Gastrocnemius medialis (tissue), 4 donors: ENCODE results near the gene BBOX1. TPM values are rescaled to one million over a fixed set of nuclear protein-coding genes. Genes with fewer than 3 reads are reported as not detected.
"Not testable (repeated sequence)": the region's sequence is repeated elsewhere in the genome, so short reads cannot be mapped to it uniquely, and the experiment has no call there.

Source experiments
- ATAC-seq, 2 donors: fragments of 150-250 bp; one replicate each; pipeline ENCODE4 v1.9.1; 2016
- DNase-seq, 2 donors: peaks; one replicate each; pipeline ENCODE4 v3.0.0-alpha.2; 2019
- H3K27ac ChIP-seq, 4 donors: fragments of 200-600 bp; sonication (generic); 1 replicate in 1 of 4; 2 replicates in 3 of 4; pipeline ENCODE4 v1.5.1; 2016 to 2018; ENCODE audit warnings: mild to moderate bottlenecking in 2 of 4, moderate library complexity in 1 of 4
- H3K27me3 ChIP-seq, 3 donors: fragments of 200-600 bp; sonication (generic) in 2 of 3; 1 replicate in 1 of 3; 2 replicates in 2 of 3; pipeline versions ENCODE4 v1.5.1 to v1.6.0; 2016 to 2019; ENCODE audit warnings: mild to moderate bottlenecking in 1 of 3, moderate library complexity in 1 of 3
- H3K36me3 ChIP-seq, 2 donors: fragments of 200-600 bp; sonication (generic) in 1 of 2; one replicate each; pipeline ENCODE4 v1.5.1; 2017 to 2018
- H3K4me1 ChIP-seq, 2 donors: fragments of 200-600 bp; sonication (generic) in 1 of 2; one replicate each; pipeline ENCODE4 v1.5.1; 2016 to 2017; ENCODE audit warnings: mild to moderate bottlenecking in 2 of 2
- H3K4me3 ChIP-seq, 4 donors: fragments of 200-600 bp; sonication (generic) in 3 of 4; 1 replicate in 1 of 4; 2 replicates in 3 of 4; pipeline ENCODE4 v1.5.1; 2016 to 2019; ENCODE audit warnings: mild to moderate bottlenecking in 2 of 4
- H3K9me3 ChIP-seq, 3 donors: fragments of 200-600 bp; sonication (generic) in 2 of 3; 1 replicate in 1 of 3; 2 replicates in 2 of 3; pipeline ENCODE4 v1.5.1; 2016 to 2019
- POLR2A ChIP-seq, 2 donors: fragments of 450-650 bp; IDR thresholded peaks; one replicate each; pipeline ENCODE4 v1.6.1; 2017; ENCODE audit warnings: antibody characterized with exemption in 2 of 2, mild to moderate bottlenecking in 2 of 2, moderate library complexity in 2 of 2
- in situ Hi-C, 4 donors: fragments of 200-750 bp; cut with MboI; loops; one replicate each; pipeline versions ENCODE4 v1.15.0 to v1.8.0; 2017; ENCODE audit warnings: low sequenced_read_pairs in 4 of 4
- intact Hi-C: fragments of 100-400 bp; cut with DNase I; formaldehyde crosslinking; loops from one replicate; pipeline ENCODE4 v1.15.1; 2023; ENCODE audit warnings: low total_unique reads
- total RNA-seq, 4 donors: library from RNA; depleted of rRNA; stranded (reverse); fragments of >200 nt; gene quantifications; one replicate each; pipeline versions ENCODE4 v1.1.0 to v1.2.3, GENCODE V29; 2016
- TF ChIP-seq, protein P1 (sequence below), 5 experiments: fragments of 450-650 bp in 3 of 5; fragments of 200-600 bp in 2 of 5; sonication (generic) in 2 of 5; IDR thresholded peaks in 4 of 5; conservative IDR thresholded peaks in 1 of 5; 1 replicate in 4 of 5; 2 replicates in 1 of 5; pipeline ENCODE4 v1.5.1; 2016 to 2019; ENCODE audit warnings: antibody characterized with exemption in 5 of 5, mild to moderate bottlenecking in 3 of 5, moderate library complexity in 3 of 5

The BBOX1 gene
- total RNA-seq, 4 donors from 2014 or later: 0.25 to 10.2 (median 0.65) TPM; not detected in 1

DNA sequence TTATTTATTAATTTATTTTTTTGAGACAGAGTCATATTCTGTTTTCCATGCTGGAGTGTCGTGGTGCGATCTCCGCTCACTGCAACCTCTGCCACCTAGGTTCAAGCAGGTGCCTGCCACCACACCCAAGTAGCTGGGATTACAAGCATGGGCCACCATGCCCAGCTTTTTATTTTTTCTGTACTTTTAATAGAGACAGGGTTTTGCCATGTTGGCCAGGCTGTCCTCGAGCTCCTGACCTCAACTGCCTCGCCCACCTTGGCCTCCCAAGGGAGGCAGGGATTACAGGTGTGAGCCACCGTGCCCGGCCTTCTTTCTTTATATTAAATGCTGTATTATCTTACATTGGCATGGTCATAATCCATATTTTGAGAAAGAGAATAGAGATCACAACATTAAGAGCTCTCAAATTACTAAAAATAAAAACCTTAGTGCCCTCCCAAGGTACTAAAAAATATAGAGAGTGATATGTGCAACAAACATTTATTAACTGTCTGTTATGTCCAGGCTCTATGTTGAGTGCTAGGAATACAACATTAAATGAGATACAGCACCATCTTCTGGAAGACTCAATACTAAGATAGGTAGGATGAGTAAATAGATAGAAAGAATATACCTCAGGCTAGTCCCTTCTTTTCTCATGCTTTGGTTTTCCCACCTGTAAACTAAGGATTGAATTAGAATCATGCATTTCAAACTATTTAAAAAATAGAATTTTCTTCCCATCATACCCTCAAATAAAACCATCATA is 84.1 kb downstream of the BBOX1 start:
- TF ChIP-seq POLR2A (IDR thresholded peaks at IDR 0.05): no peak
- TF ChIP-seq, protein P1, sequence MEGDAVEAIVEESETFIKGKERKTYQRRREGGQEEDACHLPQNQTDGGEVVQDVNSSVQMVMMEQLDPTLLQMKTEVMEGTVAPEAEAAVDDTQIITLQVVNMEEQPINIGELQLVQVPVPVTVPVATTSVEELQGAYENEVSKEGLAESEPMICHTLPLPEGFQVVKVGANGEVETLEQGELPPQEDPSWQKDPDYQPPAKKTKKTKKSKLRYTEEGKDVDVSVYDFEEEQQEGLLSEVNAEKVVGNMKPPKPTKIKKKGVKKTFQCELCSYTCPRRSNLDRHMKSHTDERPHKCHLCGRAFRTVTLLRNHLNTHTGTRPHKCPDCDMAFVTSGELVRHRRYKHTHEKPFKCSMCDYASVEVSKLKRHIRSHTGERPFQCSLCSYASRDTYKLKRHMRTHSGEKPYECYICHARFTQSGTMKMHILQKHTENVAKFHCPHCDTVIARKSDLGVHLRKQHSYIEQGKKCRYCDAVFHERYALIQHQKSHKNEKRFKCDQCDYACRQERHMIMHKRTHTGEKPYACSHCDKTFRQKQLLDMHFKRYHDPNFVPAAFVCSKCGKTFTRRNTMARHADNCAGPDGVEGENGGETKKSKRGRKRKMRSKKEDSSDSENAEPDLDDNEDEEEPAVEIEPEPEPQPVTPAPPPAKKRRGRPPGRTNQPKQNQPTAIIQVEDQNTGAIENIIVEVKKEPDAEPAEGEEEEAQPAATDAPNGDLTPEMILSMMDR (IDR thresholded peaks at IDR 0.05 in 4 of 5, conservative IDR thresholded peaks at IDR 0.05 in 1 of 5): no peak
- intact Hi-C loops: loop anchor here (2.0 kb wide), 1 partner anchor 370 kb away; no protein-coding TSS in a partner anchor
- Histone ChIP-seq H3K36me3 (no peaks in the 10 kb centered on the region), H3K9me3 (no peaks in the 10 kb centered on the region), H3K4me1 (no peaks in the 10 kb centered on the region), H3K27me3 (no peaks in the 10 kb centered on the region), H3K27ac (no peak overlapping the region), H3K4me3 (no peak overlapping the region)
- DNase-seq (no peak), ATAC-seq (no peak)
- in situ Hi-C loops: loop anchor here in 2 of 4 donors (5.0 to 25.0 kb wide), 3 partner anchors 367 to 837 kb away; no protein-coding TSS in a partner anchor

DNA sequence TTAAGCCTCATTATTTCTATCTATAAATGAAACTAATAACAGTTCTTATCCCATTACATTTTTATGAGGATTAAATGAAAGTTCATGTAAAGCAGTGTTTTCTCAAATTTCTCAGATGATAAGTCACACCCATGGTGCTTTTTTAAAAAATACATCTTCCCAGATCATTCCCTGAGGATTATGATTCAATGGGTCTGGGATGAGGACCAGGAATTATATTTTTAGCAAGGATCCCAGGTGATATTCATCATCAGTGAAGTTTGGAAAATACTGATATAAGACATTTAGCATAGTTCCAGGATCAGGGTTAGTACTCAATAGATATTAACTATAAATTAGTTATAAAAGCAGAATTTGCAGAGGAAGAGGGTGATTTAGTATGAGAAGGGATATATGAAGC is 89.1 kb downstream of the BBOX1 start:
- no peak for DNase-seq
- H3K4me1 ChIP-seq: no peaks in the 10 kb centered on the region
- TF ChIP-seq POLR2A (IDR thresholded peaks at IDR 0.05): no peak
- TF ChIP-seq, protein P1 (IDR thresholded peaks at IDR 0.05 in 4 of 5, conservative IDR thresholded peaks at IDR 0.05 in 1 of 5): no peak
- no peaks in the 10 kb centered on the region for H3K9me3 ChIP-seq
- in situ Hi-C loops (loop anchor here in 1 of 4 donors (10.0 to 25.0 kb wide), 2 partner anchors 375 to 842 kb away; no protein-coding TSS in a partner anchor), intact Hi-C loops (no loop called here)
- no peak for ATAC-seq
- H3K27ac ChIP-seq: no peak overlapping the region
- no peak overlapping the region for H3K4me3 ChIP-seq
- no peaks in the 10 kb centered on the region for H3K36me3 ChIP-seq
- no peaks in the 10 kb centered on the region for H3K27me3 ChIP-seq

- in situ Hi-C loops (loop anchor here in 1 of 4 donors (25.0 kb wide), 1 partner anchor 844 kb away; no protein-coding TSS in a partner anchor), intact Hi-C loops (no loop called here)
- Histone ChIP-seq H3K36me3 (no peaks in the 10 kb centered on the region), H3K27ac (no peak overlapping the region), H3K4me3 (no peak overlapping the region), H3K4me1 (no peaks in the 10 kb centered on the region), H3K9me3 (no peaks in the 10 kb centered on the region), H3K27me3 (no peaks in the 10 kb centered on the region)
- DNase-seq: no peak
- no peak for ATAC-seq
- no peak for TF ChIP-seq POLR2A (IDR thresholded peaks at IDR 0.05)
- TF ChIP-seq, protein P1 (IDR thresholded peaks at IDR 0.05 in 4 of 5, conservative IDR thresholded peaks at IDR 0.05 in 1 of 5): no peak
These were observed 90.2 kb downstream of the BBOX1 start for GRCh38 chr11:27130806-27131205.

DNA sequence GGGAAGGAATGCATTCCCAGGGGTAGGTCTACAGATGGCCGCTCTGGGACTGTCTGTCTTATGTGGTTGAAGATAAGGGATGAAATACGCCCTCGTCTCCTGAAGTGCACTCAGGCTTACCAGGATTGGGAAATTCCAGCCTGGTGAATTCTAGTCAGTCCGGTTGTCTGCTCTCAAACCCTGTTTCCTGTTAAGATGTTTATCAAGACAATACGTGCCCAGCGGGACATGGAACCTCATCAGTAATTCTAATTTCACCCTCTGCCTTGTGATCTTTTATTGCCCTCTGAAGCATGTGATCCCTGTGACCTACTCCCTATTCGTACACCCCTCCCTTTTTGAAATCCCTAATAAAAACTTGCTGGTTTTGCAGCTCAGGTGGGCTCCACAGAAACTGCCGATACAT is 95.3 kb downstream of the BBOX1 start:
- in situ Hi-C loops: loop anchor here in 1 of 4 donors (25.0 kb wide), 1 partner anchor 849 kb away; no protein-coding TSS in a partner anchor
- H3K27me3 ChIP-seq, DNase-seq, ATAC-seq, H3K4me3 ChIP-seq, H3K4me1 ChIP-seq, H3K27ac ChIP-seq, intact Hi-C loops, H3K9me3 ChIP-seq, H3K36me3 ChIP-seq: not testable (repeated sequence)

DNA sequence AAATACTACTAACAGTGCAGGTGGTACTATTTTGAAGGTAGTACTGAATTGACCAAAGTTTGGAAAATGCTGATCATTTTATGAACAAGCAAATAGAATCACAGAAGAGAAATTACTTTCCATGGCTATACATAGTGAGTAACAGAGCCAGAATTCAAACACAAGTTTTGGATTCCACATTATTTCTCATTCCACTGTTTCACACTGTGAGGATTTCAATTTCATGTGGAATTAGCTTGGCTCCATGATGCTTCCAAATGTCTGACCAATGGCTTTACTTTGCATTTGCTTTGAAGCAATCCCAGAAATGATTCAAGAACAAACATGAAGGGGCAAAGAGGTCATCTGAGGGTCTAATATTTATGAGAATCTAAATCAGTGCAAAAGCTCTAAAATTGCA is 98.1 kb downstream of the BBOX1 start:
- no peak for TF ChIP-seq POLR2A (IDR thresholded peaks at IDR 0.05)
- TF ChIP-seq, protein P1 (IDR thresholded peaks at IDR 0.05 in 4 of 5, conservative IDR thresholded peaks at IDR 0.05 in 1 of 5): no peak
- Histone ChIP-seq H3K27me3 (no peaks in the 10 kb centered on the region), H3K4me3 (no peak overlapping the region), H3K36me3 (no peaks in the 10 kb centered on the region), H3K9me3 (no peaks in the 10 kb centered on the region), H3K27ac (no peak overlapping the region), H3K4me1 (no peaks in the 10 kb centered on the region)
- ATAC-seq: no peak
- in situ Hi-C loops: loop anchor here in 1 of 4 donors (25.0 kb wide), 1 partner anchor 851 kb away; no protein-coding TSS in a partner anchor
- no peak for DNase-seq
- intact Hi-C loops: no loop called here
